HEK293 (cell line): ENCODE measurements around the gene RGS9.

ENCODE experiments used
- FEZF1 ChIP-seq: fragments of 450-650 bp; formaldehyde crosslinking; IDR thresholded peaks from 2 replicates; pipeline ENCODE4 v1.5.1; 2016; ENCODE audit warnings: missing biosample characterization, missing genetic modification characterization
- INSM2 ChIP-seq: fragments of 450-650 bp; formaldehyde crosslinking; IDR thresholded peaks from 2 replicates; pipeline ENCODE4 v1.5.1; 2016; ENCODE audit warnings: missing biosample characterization, missing genetic modification characterization
- KLF10 ChIP-seq: fragments of 450-650 bp; IDR thresholded peaks from 2 replicates; pipeline ENCODE4 v1.5.1; 2018; ENCODE audit warnings: missing biosample characterization, mild to moderate bottlenecking, missing genetic modification characterization
- KLF17 ChIP-seq: fragments of 450-650 bp; formaldehyde crosslinking; IDR thresholded peaks from 2 replicates; pipeline ENCODE4 v1.5.1; 2016; ENCODE audit warnings: missing biosample characterization, missing genetic modification characterization
- MYNN ChIP-seq: fragments of 450-650 bp; formaldehyde crosslinking; IDR thresholded peaks from 2 replicates; pipeline ENCODE4 v1.5.1; 2016; ENCODE audit warnings: missing biosample characterization, missing genetic modification characterization, borderline replicate concordance
- OSR2 ChIP-seq: fragments of 450-650 bp; formaldehyde crosslinking; IDR thresholded peaks from 2 replicates; pipeline ENCODE4 v1.5.1; 2016; ENCODE audit warnings: missing biosample characterization, missing genetic modification characterization
- PRDM4 ChIP-seq: fragments of 450-650 bp; formaldehyde crosslinking; IDR thresholded peaks from 2 replicates; pipeline ENCODE4 v1.5.1; 2017; ENCODE audit warnings: missing biosample characterization, missing genetic modification characterization
- PRDM6 ChIP-seq: fragments of 450-650 bp; formaldehyde crosslinking; IDR thresholded peaks from 2 replicates; pipeline ENCODE4 v1.5.1; 2017; ENCODE audit warnings: missing biosample characterization, missing genetic modification characterization
- SP3 ChIP-seq: fragments of 450-650 bp; formaldehyde crosslinking; IDR thresholded peaks from 2 replicates; pipeline ENCODE4 v1.5.1; 2016; ENCODE audit warnings: missing biosample characterization, missing genetic modification characterization
- TRIM28 ChIP-seq: IDR thresholded peaks from 2 replicates; pipeline ENCODE4 v1.6.1; 2011; ENCODE audit warnings: low read length, control low read depth, borderline replicate concordance
- TSHZ1 ChIP-seq: fragments of 450-650 bp; formaldehyde crosslinking; IDR thresholded peaks from 2 replicates; pipeline ENCODE4 v1.5.1; 2016; ENCODE audit warnings: missing biosample characterization, missing genetic modification characterization, borderline replicate concordance
- ZBTB48 ChIP-seq: fragments of 450-650 bp; formaldehyde crosslinking; IDR thresholded peaks from 2 replicates; pipeline ENCODE4 v1.5.1; 2016; ENCODE audit warnings: missing biosample characterization, missing genetic modification characterization
- ZEB2 ChIP-seq: fragments of 450-650 bp; formaldehyde crosslinking; IDR thresholded peaks from 2 replicates; pipeline ENCODE4 v1.5.1; 2016; ENCODE audit warnings: missing biosample characterization, missing genetic modification characterization
- ZNF18 ChIP-seq: fragments of 450-650 bp; formaldehyde crosslinking; IDR thresholded peaks from 2 replicates; pipeline ENCODE4 v1.5.1; 2016; ENCODE audit warnings: missing biosample characterization, missing genetic modification characterization
- ZNF26 ChIP-seq: fragments of 450-650 bp; formaldehyde crosslinking; IDR thresholded peaks from 2 replicates; pipeline ENCODE4 v1.5.1; 2016; ENCODE audit warnings: missing biosample characterization, missing genetic modification characterization
- ZNF521 ChIP-seq: fragments of 450-650 bp; formaldehyde crosslinking; IDR thresholded peaks from 2 replicates; pipeline ENCODE4 v1.5.1; 2017; ENCODE audit warnings: missing biosample characterization, mild to moderate bottlenecking, missing genetic modification characterization
- ZNF548 ChIP-seq: fragments of 450-650 bp; formaldehyde crosslinking; IDR thresholded peaks from 2 replicates; pipeline ENCODE4 v1.5.1; 2016; ENCODE audit warnings: missing biosample characterization, missing genetic modification characterization
- ZNF558 ChIP-seq: fragments of 450-650 bp; formaldehyde crosslinking; IDR thresholded peaks from 2 replicates; pipeline ENCODE4 v1.5.1; 2016; ENCODE audit warnings: missing biosample characterization, missing genetic modification characterization
- ZNF623 ChIP-seq: fragments of 450-650 bp; formaldehyde crosslinking; IDR thresholded peaks from 2 replicates; pipeline ENCODE4 v1.5.1; 2016; ENCODE audit warnings: missing biosample characterization, missing genetic modification characterization
- ZNF658 ChIP-seq: fragments of 450-650 bp; formaldehyde crosslinking; IDR thresholded peaks from 2 replicates; pipeline ENCODE4; 2016; ENCODE audit warnings: missing biosample characterization, missing genetic modification characterization
- ZNF660 ChIP-seq: fragments of 450-650 bp; IDR thresholded peaks from 2 replicates; pipeline ENCODE4 v1.5.1; 2018; ENCODE audit warnings: missing biosample characterization, mild to moderate bottlenecking, missing genetic modification characterization
- ZXDB ChIP-seq: fragments of 450-650 bp; formaldehyde crosslinking; IDR thresholded peaks from 2 replicates; pipeline ENCODE4 v1.5.1; 2016; ENCODE audit warnings: missing biosample characterization, missing genetic modification characterization

RGS9 gene

GRCh38 chr17:65228734-65229620 is 91.8 kb downstream of the RGS9 start (continued):
- TF ChIP-seq INSM2 (tag by site-specific recombination) (peak; percentile 52; the same call in 1 of the 2 replicates), MYNN (tag by site-specific recombination) (peak; percentile 86; the same call in 1 of the 2 replicates), SP3 (tag by site-specific recombination) (0 out of 2 replicates have a peak, but pooled peaks have one; percentile 11), ZNF660 (peak; percentile 85), ZNF18 (tag by site-specific recombination) (no peak), FEZF1 (tag by site-specific recombination) (peak; percentile 74), ZEB2 (tag by site-specific recombination) (peak; percentile 64; the same call in 1 of the 2 replicates), PRDM6 (peak; percentile 93), ZNF658 (no peak), ZXDB (peak; percentile 73), ZNF521 (no peak), ZNF558 (tag by site-specific recombination) (peak; percentile 55; the same call in 1 of the 2 replicates), TSHZ1 (peak; percentile 33; the same call in 1 of the 2 replicates), ZNF623 (no peak), ZBTB48 (tag by site-specific recombination) (no peak; the same call in 1 of the 2 replicates), KLF10 (tag by site-specific recombination) (peak; percentile 53; the same call in 1 of the 2 replicates), ZNF26 (no peak), PRDM4 (tag by site-specific recombination) (peak; percentile 70), KLF17 (tag by site-specific recombination) (peak; percentile 68), TRIM28 (peak; percentile 73; the same call in 1 of the 2 replicates), OSR2 (tag by site-specific recombination) (peak; percentile 94), ZNF548 (tag by site-specific recombination) (no peak)
